Inflammatory macrophage treated with lipopolysaccharide for 4 hours (primary cell): ENCODE results near the gene SSC5D.
"Not testable (repeated sequence)": the region's sequence is repeated elsewhere in the genome, so short reads cannot be mapped to it uniquely, and the experiment has no call there.

Source experiments
- DNase-seq: peaks from one replicate; pipeline ENCODE4 v3.0.0-alpha.2; 2020

SSC5D gene

GRCh38 chr19:55508120-55508519, 19.9 kb downstream of the SSC5D start:
- no peak for DNase-seq

DNA sequence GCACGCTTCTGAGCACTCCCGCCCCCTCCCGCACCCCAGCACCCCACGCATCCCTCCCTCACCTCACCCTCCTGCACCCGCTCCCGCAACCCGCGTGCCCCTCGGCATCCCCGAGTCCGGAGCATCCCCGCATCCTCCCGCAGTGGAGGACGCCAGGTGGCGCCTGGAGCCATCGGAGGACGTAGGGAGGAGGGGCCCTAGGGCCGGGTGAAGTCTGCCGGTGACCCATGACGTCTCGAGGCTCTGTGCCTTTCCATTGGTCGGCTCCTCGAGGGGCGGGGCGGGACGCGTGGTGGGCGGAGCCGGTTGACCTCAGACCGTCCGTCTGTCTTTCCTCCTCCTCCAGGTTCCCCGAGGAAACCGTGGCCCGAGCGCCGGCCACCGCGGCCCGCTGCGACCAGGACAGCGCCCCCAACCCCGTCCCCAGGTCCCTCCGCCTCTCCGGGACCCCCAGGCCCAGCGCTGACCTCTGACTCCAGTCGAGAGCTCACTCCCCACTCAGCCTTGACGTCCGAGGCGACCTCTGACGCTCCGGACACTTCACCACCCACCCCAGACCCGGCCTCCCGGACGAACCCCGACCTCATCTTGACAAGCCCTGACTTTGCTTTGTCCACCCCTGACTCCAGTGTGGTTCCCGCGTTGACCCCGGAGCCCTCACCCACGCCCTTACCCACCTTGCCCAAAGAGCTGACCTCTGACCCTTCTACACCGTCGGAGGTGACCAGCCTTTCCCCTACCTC, 28.8 kb downstream of the SSC5D start:
- peak; percentile 93 for DNase-seq

- peak; percentile 73 for DNase-seq
Observed at GRCh38 chr19:55519451-55520311, 31.4 kb downstream of the SSC5D start.

DNA sequence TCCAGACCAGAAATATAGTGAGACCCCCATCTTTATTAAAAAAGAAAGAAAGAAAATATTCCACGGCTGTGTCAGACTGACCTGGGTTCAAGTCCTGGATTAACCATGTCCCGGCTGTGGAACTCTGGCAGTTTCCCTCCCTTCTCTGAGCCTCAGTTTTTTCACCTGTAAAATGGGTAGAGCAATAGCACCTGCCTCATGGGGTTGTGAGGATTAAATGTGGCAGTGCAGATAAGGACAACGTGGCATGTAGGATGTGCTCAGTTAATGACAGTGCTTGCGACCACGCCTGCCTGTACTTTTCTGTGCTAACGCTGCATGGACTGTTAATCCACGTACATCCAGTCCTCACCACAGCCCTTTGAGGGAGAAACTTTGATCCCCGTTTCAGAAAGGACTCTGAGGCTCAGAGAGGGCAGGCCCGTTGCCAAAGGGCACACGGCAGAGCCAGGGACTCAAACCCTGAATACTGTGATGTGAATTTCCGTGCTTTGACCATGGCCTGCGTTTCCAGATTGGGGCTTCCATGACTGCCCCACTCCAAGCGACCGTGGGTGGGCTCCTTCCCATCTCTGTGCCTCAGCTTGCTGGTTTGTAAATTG, 32.6 kb downstream of the SSC5D start:
- DNase-seq, result no peak

- no peak for DNase-seq
Observed at GRCh38 chr19:55525289-55526101, 37.3 kb downstream of the SSC5D start.

DNA sequence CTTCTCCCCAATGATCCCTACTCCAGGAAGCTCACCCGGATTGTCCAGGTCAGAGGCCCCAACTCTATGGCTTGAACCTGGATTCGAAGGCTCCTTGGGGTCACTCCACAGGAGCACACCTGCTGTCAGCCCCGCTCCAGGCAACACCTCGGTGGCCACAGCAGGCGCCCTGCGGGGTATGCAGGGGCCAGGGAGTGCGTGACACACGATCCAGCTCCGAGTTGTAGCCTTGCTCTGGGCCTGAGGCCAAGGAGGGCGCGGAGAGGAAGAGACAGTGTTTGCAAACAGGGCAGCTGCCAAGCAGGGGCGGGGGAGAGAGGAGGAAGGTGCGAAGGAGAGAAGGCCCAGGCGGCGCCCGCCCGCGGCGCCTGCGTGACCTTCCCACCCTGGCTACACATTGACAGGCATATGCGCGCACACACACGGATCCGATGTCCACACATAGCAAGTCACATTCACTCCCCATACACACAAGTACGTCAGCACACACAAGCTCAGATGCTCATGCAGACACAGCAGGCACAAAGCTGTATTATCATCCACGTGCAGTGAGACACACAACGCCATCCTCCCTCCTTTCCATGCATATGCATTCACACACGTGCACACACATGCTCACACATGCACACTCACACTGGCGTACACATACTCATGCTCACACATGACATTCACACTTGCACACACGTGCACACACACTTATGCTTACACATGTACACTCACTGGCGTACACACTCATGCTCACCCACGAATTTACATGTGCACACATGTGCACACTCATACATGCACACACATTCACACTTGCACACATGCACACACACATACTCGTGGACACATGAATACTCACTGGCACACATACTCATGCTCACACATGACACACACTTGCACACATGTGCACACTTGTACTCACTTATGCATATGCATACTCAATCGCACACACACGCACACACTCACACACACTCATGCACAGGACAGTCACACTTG, 38.3 kb downstream of the SSC5D start:
- DNase-seq, result peak; percentile 20

- DNase-seq, result no peak
Observed at GRCh38 chr19:55527197-55528029, 39.2 kb downstream of the SSC5D start.

DNA sequence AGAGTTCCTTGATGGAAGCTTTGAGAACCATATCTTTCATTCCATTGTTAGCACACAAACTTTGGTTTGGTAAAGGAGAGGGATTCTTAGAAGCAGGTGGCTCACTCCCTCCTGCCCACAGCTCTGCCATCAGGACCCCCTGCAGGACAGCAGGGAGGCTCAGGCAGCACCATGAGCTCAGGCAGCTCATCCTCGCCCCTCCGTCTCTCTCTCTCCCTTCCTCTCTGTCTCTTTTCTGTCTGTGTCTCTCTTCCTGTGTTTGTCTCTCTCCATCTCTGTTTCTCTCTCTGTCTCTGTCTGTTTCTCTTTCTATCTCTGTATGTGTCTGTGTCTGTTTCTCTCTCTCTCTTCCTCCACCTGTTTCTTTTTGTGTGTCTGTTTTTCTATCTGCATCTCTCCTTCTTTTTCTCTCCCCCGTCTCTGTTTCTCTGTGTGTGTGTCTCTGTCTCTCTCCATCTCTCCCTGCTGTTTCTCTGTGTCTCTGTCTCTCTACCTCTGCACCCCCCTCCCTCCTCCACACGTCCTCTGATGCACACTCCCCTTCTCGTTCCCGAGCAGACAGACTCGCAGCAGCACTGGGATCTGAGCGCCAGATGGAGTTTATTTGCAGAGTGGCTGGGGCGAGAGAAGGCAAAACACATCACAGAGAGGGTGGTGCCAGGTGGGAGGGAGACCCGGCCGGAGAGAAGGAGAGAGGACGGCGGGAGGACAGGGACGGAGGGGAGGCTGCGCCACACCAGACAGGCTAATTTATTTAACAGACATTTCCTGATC, 40.0 kb downstream of the SSC5D start:
- DNase-seq, result no peak

DNA sequence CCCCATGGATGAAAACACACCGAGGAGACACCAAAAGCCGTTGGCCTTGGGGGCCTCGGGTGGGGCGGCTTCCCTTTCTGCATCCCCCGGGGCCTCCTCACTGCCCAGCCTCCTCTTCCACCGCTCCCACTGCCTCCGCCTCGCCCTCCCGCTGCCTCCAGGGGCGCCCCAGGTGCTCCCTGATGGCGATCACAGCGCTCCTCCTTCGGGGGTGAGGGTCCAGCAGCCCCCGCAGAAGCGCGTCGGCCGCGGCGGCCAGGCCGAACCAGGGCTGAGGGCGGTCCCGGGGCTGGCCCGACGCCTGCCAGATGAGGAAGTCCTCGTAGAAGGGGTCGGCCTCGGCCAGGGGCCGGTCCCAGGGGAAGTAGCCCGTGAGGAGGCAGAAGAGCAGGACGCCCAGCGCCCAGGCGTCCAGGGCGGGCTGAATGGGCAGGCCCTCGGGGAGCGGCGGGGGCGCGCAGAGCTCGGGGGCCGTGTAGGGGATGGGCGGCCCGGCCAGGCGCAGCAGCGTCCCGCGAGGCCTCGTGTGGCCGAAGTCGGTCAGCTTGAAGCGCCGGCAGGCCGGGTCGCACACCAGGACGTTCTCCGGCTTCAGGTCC, 41.5 kb downstream of the SSC5D start:
- no peak for DNase-seq

DNA sequence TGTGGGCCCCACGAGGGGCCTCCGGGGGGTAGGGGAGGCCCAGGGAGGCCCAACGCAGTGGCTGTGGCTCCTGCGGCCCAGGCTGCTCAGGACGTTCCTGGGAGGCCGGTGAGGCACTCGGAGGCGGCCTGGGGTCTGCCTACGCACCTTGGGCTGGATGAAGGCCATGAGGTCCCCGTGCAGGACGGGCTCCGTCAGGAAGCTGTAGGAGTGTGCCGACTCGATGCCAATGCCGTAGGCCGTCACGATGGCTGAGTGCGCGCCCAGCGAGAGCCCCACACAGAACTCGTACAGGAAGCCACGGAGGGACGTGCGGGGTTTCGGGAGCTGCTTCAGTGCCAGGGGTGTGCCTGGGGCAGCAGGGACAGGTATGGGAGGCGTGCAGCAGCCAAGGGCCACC, 42.8 kb downstream of the SSC5D start:
- no peak for DNase-seq

DNA sequence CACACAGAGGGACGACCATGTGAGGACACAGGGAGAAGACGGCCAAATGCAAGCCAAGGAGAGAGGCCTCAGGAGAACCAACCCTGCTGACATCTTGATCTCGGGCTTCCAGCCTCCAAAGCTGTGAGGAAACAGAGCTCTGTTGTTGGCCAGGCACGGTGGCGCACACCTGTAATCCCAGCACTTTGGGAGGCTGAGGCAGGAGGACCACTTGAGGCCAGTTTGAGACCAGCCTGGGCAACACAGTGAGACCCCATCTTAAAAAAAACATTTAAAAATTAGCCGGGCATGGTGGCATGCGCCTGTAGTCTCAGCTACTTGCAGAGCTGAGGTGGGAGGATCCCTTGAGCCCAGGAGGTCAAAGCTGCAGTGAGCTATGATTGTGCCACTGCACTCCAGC, 46.0 kb downstream of the SSC5D start:
- DNase-seq, result not testable (repeated sequence)

- DNase-seq, result peak; percentile 52
Observed at GRCh38 chr19:55535173-55535964, 47.1 kb downstream of the SSC5D start.

- DNase-seq, result no peak
Observed at GRCh38 chr19:55535965-55536350, 47.7 kb downstream of the SSC5D start.

- no peak for DNase-seq
Observed at GRCh38 chr19:55536366-55536765, 48.1 kb downstream of the SSC5D start.

- no peak for DNase-seq
Observed at GRCh38 chr19:55536951-55537740, 48.9 kb downstream of the SSC5D start, which contains the start of gene SBK2. SBK2 (minus strand) TSS chr19:55537133; CDS start chr19:55536294, 839 bp downstream.

DNA sequence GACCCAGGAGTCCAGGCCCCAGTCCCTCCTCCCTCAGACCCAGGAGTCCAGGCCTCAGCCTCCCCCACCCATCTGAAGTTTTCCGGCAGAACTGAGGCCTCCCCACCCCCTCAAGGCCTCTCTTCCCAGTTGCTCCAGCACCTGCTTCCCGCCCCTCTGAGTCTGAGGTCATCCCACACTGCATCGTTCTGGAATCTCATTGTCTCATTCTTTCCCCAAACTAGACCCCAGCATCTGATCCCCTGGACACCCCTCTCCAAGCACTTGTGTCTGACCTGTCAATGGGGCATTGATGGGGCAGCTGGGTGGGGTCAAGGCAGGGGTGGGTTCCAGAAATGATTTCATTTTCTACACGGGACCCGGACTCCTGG, 49.5 kb downstream of the SSC5D start:
- DNase-seq, result no peak

GRCh38 chr19:55538132-55538531, 49.9 kb downstream of the SSC5D start:
- no peak for DNase-seq
